ENCODE results near the gene CNPY4. TPM values are rescaled to one million over a fixed set of nuclear protein-coding genes. Genes with fewer than 3 reads are reported as not detected.

The CNPY4 gene
- polyA plus RNA-seq, 1 donor from 2014 or later: 35.8 TPM

Small RNA genes lying within 50 kb of the gene (small RNA-seq; reads per million reads assigned to genes)
- gene MIR106B (6,013 to 9,222 (median 7,452) reads per million in 3 experiments), gene MIR25 (19,872 to 26,564 (median 23,828) reads per million in 3 experiments), gene MIR93 (90,728 to 172,305 (median 161,181) reads per million in 3 experiments)

Other genes starting within 250 kb of the CNPY4 start
- not detected in 2 replicates for gene OR2AE1, start 242.6 kb upstream of the CNPY4 start, polyA plus RNA-seq
- gene TRIM4, start 200.1 kb upstream of the CNPY4 start, polyA plus RNA-seq: not detected in 2 replicates
- gene GJC3, start 190.0 kb upstream of the CNPY4 start, polyA plus RNA-seq: not detected in 2 replicates
- gene AZGP1, start 143.6 kb upstream of the CNPY4 start, polyA plus RNA-seq: not detected in 2 replicates
- gene ZKSCAN1, start 104.0 kb upstream of the CNPY4 start, polyA plus RNA-seq: 26.6 and 27.1 TPM in 2 replicates
- gene ZSCAN21, start 69.9 kb upstream of the CNPY4 start, polyA plus RNA-seq: 26.0 and 27.6 TPM in 2 replicates
- 57.2 and 71.2 TPM in 2 replicates for gene ZNF3, start 37.9 kb upstream of the CNPY4 start, polyA plus RNA-seq
- 57.1 and 89.2 TPM in 2 replicates for gene COPS6, start 30.7 kb upstream of the CNPY4 start, polyA plus RNA-seq
- gene MCM7, start 18.2 kb upstream of the CNPY4 start, polyA plus RNA-seq: 118 and 146 TPM in 2 replicates
- gene AP4M1, start 18.0 kb upstream of the CNPY4 start, polyA plus RNA-seq: 78.9 and 100 TPM in 2 replicates
- 23.4 and 40.3 TPM in 2 replicates for gene TAF6, start 276 bp upstream of the CNPY4 start, polyA plus RNA-seq
- gene MBLAC1, start 7.3 kb downstream of the CNPY4 start, polyA plus RNA-seq: 6.4 and 10.1 TPM in 2 replicates
- gene LAMTOR4, start 29.3 kb downstream of the CNPY4 start, polyA plus RNA-seq: 331 and 333 TPM in 2 replicates
- 26.7 and 43.5 TPM in 2 replicates for gene TRAPPC14, start 39.1 kb downstream of the CNPY4 start, polyA plus RNA-seq
- 47.0 and 58.7 TPM in 2 replicates for gene GAL3ST4, start 49.0 kb downstream of the CNPY4 start, polyA plus RNA-seq
- 506 and 594 TPM in 2 replicates for gene GPC2, start 57.7 kb downstream of the CNPY4 start, polyA plus RNA-seq
- gene STAG3, start 58.3 kb downstream of the CNPY4 start, polyA plus RNA-seq: 0.64 TPM in 1 of 2 replicates, not detected in the other
- gene PVRIG, start 100.3 kb downstream of the CNPY4 start, polyA plus RNA-seq: 0.16 TPM in 1 of 2 replicates, not detected in the other
- not detected in 2 replicates for gene SPDYE3, start 188.1 kb downstream of the CNPY4 start, polyA plus RNA-seq
- 222 and 274 TPM in 2 replicates for gene PILRB, start 238.5 kb downstream of the CNPY4 start, polyA plus RNA-seq